ENCODE measurements around the gene GHITM.
"Not testable (repeated sequence)": the region's sequence is repeated elsewhere in the genome, so short reads cannot be mapped to it uniquely, and the experiment has no call there.

GHITM gene

GRCh38 chr10:84139126-84140035 lies at the start of gene GHITM:
Gene GHITM, plus strand, starts transcription at chr10:84139509. Its CDS starts 1,992 bp downstream, at chr10:84141501.
- peak; percentile 85 to 88 for ATAC-seq

GRCh38 chr10:84095811-84096497 lies 43.4 kb upstream of the GHITM start:
- ATAC-seq, result no peak

- ATAC-seq, result no peak
Observed at GRCh38 chr10:84097787-84098353, 41.4 kb upstream of the GHITM start.

GRCh38 chr10:84098667-84099066 lies 40.6 kb upstream of the GHITM start:
- ATAC-seq, result no peak

- no peak for ATAC-seq
Observed at GRCh38 chr10:84101042-84101441, 38.3 kb upstream of the GHITM start.

GRCh38 chr10:84108797-84109196 lies 30.5 kb upstream of the GHITM start:
- no peak for ATAC-seq

- ATAC-seq, result not testable (repeated sequence)
Observed at GRCh38 chr10:84109772-84110171, 29.5 kb upstream of the GHITM start.

- ATAC-seq, result not testable (repeated sequence)
Observed at GRCh38 chr10:84113468-84113867, 25.8 kb upstream of the GHITM start.

- ATAC-seq, result no peak
Observed at GRCh38 chr10:84114088-84114667, 25.1 kb upstream of the GHITM start.

GRCh38 chr10:84117204-84117603 lies 22.1 kb upstream of the GHITM start:
- ATAC-seq, result not testable (repeated sequence)

- no peak for ATAC-seq
Observed at GRCh38 chr10:84117686-84118394, 21.5 kb upstream of the GHITM start.

GRCh38 chr10:84118395-84119006 lies 20.8 kb upstream of the GHITM start:
- ATAC-seq, result no peak

- no peak for ATAC-seq
Observed at GRCh38 chr10:84123362-84123761, 15.9 kb upstream of the GHITM start.

- peak in 1 of 2 donors; percentile 62 for ATAC-seq
Observed at GRCh38 chr10:84125910-84126784, 13.2 kb upstream of the GHITM start.

- no peak for ATAC-seq
Observed at GRCh38 chr10:84126785-84127167, 12.5 kb upstream of the GHITM start.

- ATAC-seq, result no peak
Observed at GRCh38 chr10:84135836-84136235, 3.5 kb upstream of the GHITM start.

GRCh38 chr10:84137811-84138210 lies 1.5 kb upstream of the GHITM start:
- ATAC-seq, result no peak

- peak; percentile 71 to 80 for ATAC-seq
Observed at GRCh38 chr10:84138478-84139125, 707 bp upstream of the GHITM start.

GRCh38 chr10:84140036-84140379 lies 699 bp downstream of the GHITM start:
- no peak for ATAC-seq

- no peak for ATAC-seq
Observed at GRCh38 chr10:84147347-84147746, 8.0 kb downstream of the GHITM start.

Data from activated CD4-positive, CD25-positive, alpha-beta regulatory T cell treated with anti-CD3 and anti-CD28 coated beads, Interleukin-2, amount 50 U/mL, for 24 hours (primary cell).